Esophagus mucosa (tissue), 1 donor: ENCODE results near the gene GPR148. TPM values are rescaled to one million over a fixed set of nuclear protein-coding genes. Genes with fewer than 3 reads are reported as not detected.

Source experiments
- ATAC-seq: fragments of 200-7000 bp; cut with Tn5 transposase; one replicate; pipeline ENCODE4 v1.9.1; 2020
- total RNA-seq: library from RNA; stranded (reverse); gene quantifications from one replicate; pipeline ENCODE4 v1.2.4, GENCODE V29; 2023
- donor health status: DM: yes; HTN: yes; CAD: no.

The GPR148 gene
- total RNA-seq, 1 donor from 2014 or later, result not detected

DNA sequence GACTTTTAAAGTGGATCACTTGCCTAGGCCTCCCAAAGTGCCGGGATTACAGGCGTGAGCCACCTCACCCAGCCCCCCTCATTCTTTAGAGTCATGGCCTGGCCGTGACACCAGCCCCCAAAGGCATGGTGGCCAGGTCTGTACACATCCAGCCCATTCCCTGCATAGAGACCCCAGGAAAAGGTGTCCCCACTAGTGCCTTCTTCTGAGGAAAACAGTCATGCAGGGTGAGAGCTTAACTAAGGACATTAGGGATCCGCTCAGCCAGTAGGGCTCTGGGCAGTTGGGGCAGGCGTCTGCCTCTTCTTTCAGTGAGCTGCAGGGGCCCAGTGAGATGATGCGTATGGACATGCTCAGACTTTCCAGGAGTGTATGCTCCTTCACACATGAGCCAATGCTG lies 20.8 kb downstream of the GPR148 start:
- ATAC-seq, result no peak

DNA sequence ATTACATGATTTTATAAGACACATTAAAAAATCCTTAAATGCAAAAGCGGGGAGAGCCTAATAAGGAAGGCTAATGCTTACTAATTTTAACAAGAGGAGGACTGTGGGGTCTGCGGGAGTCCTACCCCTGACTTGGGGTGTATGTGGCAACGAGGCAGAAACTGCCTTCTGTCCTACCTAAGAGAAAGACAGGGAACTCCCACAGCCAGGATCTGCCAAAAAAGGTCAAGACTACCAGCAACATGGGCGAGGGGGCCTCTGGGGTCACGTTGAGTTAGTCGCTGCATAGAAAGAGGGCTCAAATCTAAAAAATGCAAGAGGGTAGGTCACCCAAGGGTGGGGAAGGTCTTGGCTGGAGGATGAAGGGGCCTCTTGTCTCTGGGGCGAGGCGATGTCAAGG lies 25.9 kb downstream of the GPR148 start:
- no peak for ATAC-seq

DNA sequence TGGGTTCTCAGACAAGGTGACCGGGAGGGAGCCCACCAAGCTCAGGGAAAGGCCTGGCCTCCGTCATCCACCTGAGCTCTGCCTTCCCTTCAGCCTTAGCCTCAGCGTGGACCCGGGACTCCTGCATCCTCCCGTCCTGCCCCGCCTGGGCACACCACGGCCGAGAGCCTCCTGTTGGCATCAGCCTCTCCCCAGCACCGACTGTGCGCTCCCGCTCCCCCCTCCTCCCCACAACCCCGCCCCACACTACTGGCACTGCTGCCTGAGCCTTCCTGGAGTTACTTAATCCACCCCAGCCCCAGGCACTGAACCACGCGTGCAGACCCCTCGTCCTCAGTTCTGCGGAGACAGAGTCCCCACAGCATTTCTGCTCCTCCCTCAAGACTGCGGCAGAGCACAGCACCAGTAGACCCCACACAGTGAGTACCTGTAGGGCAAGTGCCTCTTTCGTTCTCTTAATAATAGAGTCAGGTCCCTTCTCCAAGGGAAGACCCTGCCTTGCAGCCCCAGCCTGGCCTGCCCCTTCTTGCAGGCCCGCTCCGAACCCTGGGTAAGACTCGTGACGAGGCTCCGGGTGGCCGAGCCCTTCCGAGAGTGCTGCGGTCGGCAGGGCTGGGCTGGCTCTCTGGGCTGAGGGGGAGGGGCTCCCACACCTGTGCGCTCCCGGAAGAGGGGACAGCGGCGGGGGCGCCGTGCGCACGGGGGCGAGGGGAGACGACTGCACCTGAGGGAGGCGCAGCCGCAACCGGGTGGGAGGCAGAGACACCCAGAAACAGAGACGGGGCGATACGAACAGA lies 26.6 kb downstream of the GPR148 start, which contains the start of gene AMER3:
AMER3 (plus strand) TSS at position 285 of the 797 bp plus-strand sequence. CDS start 6,533 bp downstream, outside the sequence.
- ATAC-seq, result no peak

DNA sequence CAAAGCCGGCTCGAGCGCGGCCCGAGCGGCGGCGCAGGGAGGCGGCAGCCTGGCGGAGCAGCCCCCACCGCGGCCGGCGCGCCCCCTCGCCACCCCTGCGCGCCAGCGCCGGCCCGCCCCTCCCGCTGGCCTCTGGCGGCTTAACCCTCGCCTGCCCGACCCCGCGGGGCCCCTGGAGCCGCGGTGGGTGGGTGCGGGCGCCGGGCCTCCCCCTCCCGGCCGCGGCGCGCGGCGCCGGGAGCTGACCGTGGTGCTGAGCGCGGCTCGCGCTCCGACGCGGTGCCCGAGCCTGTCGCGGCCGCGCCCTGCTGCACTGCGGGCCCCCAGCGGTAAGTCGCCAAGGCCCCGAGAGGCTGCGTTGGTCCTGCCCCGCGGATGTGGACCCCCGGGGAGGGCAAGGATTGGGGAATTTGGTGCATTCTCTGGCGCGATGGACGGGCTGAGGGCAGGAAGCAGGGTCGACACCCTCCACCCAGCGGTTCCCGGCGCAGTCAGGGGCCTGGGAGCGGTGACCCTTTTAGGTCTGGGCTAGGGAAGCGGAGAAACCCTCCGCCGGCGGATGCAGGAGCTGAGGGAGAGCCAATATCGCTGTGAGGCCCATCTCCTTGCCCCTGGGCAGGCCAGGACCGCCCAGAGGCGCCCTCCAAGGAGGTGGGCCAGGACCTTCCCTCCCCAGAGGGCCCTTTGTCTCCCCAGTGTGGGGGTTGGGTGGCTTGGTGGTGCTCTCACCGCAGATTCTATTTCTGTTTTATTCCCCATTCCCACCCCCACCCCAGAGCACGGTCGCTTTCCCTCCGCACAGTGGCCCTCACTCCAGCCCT lies 27.4 kb downstream of the GPR148 start:
- ATAC-seq, result peak; percentile 52

DNA sequence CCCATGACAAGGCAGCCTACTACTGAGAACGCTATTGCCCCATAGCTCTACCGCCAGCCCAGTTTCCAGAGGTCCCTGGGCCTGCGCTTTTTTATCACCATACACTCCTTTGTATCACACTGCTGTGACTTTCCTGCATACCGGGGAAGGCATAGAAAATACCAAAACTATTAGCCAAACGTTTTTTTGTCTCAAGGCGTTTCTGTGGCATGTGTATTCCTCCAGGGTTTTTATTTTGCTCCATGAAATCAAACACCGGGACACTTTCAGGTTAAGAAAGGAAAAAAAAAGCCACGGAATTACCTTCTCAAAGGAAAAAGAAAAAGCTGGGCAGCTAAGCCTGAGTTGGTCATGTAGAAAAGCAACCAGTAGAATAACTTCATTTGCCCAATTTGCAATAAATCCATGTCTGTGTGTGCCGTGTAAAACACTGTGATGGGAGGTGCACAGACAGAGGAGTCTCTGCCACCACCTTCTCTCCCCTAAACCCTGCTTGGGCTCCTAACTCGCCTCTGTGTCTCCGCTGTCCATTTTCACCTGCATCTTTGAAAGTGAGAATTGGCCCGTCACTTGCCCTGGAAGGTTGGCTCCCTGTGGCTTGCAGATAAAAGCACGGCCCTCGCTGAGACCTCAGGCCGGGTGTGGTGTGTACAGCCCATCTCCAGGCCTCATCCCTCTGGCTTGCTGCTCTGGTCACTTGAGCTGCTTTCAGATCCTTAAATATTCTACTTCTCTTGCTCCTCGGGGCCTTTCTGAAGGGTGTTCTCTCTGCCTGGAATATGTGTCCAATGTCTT lies 28.2 kb downstream of the GPR148 start:
- ATAC-seq, result no peak

DNA sequence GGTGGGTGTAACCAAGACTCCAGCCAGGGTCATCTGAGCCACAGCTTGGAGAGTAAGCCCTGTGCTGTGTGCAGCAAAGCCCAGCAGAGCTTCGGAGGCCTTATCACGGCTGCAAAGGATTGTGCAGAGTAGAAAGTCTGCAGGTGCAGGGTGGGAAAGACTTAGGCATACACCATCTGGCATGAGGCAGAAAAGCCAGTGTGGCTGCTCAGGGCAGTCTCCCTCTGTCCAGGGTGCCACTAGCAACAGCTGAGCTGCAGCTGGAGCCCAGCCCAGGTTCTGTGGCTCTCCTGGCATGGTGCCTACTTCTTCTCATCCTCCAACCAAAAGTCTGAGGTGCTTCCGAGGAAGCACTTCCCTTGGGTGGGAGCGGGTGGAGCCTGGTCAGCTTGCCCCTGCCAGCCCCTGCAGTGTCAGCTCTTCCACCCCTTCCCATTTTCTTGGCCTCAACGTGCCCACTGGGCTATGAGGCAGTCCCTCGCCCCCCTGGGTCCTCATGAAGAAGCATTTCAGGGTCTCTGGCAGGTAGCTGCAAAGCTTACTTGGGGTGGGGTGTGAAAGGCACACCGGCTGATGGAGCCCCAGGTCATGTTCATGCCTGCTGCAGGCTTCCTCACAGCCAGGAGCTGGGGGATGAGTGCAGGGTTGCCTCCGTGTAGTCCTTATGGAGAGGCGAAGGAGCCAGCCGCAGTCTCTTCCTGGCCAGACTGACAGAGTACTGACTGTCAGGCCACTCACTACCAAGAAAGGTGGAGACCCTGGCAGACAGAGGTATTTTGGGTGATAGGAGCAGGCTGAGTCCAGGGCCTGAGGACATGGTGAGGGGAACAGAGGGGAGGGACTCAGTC lies 31.3 kb downstream of the GPR148 start:
- no peak for ATAC-seq

DNA sequence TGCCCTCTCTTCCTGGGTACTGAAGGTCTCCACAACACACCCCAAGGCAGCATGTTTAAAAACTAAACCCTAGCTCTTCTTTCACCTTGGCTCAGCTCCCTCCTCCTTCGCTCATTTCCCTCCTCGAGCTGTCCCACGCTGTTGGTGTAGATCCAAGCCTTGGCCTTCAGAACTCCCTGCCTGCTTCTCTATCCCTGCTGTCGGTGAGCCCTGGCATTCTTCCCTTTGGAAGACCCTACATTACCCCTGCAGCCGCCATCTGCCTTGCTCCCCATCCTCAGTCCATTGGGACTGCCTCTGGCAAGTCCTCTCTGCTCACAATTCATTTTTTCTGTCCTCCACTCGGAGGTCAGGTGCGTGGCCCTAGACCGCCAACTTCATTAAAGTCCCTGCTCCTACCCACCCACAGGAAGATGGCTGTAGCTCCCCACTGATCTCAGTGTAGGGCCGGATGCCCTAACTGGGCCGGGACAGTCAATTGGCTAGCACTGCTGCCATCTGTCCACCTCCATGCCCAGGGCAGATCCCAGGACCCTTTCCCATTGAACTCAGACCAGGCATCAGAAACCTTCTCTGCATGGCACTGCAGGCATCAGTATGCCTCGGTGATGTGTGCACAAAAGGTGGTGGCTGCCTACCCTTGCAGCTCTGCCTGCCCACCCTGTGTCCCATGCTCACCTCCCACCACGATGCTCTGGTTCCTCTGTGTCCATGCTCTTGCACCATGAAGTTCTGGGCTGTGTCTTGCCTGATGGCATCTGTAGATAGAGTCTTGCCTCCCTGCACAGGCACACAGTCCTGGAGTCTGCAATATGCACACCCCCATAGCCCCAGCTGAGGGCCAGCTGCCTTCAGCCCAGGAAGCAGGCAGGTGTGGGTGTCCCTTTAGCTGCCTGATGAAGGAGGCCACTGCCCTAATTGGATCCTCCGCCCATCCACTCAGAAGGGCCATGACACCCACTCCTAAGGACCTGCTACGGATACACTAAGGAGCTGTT lies 32.2 kb downstream of the GPR148 start:
- ATAC-seq, result no peak

DNA sequence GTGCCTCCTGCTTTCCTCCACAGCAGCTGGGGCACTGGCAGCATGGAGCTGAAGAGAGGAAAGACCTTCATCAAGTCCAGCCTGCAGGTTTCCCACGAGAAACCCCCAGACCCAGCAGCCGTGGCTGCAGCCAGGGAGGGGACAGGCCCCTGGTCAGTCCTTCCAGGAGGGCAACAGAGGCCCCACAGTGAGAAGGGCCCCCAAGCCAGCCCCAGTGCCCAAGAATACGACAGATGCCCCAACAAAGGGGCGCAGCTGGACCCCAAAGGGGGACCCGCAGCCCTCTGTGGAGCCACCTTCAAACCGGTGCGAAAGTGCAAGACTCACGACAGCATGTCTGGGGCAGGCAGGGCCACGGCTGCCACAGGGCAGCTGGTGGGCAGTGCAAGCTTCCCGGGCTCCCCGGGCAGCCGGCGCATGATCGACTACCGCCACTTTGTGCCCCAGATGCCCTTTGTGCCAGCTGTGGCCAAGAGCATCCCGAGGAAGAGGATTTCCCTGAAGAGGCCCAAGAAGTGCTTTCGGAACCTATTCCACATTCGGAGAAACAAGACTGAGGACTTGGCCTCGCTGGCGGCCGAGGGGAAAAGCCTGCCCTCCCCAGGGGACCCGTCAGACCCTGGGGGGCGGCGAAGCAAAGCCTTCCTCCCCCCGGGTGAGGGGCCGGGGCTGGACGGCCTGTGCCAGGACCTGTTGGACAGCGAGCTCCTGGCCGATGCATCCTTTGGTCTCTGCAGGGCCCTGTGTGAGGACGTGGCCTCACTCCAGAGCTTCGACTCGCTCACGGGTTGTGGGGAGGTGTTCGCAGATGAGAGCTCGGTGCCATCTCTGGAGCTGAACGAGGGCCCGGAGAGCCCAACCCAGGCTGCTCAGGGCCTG lies 33.4 kb downstream of the GPR148 start:
- ATAC-seq, result no peak

DNA sequence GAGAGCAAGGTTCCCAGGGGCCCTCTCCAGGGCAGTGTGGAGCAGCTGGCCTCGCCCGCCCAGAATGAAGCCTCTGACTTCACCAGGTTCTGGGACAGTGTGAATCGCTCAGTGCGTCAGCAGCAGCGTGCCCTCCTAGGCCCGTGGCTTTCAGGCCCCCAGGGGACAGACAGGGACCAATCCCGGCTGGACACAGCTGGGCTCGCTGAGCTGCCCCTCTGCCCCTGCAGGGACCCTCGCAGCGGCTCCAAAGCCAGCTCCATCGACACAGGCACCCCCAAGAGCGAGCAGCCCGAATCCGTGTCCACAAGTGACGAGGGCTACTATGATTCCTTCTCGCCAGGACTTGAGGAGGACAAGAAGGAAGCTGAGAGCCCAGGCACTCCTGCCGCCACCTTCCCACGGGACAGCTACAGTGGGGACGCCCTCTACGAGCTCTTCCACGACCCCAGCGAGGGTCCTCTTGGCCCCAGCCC lies 34.1 kb downstream of the GPR148 start:
- ATAC-seq, result no peak

DNA sequence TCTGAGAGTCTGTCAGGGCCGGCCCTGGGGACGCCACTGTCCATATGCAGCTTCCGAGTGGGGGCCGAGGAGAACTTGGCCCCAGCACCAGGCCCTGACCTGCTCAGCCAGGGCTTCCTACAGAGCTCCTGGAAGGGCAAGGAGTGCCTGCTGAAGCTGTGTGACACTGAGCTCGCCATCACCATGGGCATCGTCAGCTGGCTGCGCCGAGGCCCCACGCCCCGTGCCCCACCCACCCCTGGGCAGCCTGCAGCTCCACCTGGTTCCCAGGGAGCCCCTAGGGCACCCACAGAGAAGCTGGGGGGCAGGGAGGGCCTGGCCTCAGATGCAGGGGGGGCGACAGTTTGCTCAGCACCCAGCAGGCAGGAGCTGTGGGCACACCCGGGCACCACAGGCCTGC lies 34.5 kb downstream of the GPR148 start:
- ATAC-seq, result no peak

DNA sequence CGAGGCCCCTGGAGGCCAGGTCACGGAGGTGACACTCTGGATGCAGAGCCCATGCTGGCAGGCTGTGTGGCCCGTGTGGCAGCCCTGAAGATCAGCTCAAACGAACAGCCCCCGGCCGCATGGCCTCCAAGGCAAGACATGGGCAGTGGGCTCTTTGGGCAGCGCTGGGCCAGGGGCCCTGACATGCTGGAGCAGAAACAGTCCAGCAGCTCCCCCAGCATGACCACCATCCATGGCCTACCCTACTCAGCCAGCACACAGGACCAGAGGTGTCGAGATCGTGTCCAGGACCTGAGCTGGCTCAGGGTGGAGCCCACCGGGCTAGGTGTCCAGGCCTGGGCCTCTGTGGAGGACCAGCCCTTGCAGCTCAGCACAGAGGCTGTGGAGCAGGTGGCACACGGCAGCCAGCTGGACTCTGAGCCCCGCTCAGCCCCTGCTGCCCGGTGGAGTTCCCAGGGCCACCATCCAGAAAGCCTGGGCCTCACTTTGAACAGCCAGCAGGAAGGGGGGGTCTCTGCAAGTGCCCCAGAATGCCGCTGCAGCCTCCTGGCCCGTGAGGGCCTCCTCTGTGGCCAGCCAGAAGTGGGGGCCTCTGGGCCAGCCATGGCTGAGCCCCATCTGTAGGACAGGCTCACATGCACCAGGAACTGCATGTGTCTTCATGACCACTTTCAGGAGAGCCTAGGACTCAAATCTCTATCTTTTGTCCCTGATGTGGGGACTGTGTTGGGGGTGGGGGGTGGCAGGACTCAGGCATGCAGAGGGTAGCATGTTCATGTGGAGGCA lies 35.4 kb downstream of the GPR148 start:
- no peak for ATAC-seq

DNA sequence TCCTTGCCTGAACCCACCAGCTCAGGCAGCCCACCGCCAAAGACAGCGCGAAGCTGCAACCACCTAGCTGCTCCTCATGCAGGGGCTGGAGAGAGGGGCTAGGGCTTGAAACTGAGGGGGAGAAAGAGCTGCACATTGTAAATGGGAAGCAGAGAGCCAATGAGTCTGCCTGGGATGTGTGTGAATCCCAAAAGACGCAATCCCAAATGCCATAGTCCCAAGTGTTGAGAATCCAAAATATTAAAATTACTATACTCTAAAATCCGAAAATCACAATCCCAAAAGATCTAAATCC lies 35.9 kb downstream of the GPR148 start:
- no peak for ATAC-seq

DNA sequence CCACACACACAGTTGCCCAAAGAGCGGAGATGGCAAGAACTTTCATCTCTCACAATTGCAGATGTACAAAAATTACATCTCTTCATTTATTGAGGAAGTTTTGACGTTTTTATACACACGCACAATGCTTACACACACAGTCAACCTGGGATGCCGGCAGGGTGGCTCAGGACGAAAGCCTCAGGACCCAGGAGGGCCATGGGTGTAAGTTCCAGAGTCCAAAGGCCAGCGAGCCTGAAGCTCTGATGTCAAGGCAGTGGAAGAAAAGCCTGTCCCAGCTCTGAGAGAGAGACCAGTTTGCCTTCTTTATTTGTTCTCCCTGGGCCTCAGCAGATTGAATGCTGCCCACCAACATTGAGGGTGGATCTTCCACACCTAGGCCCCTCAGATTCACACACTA lies 36.6 kb downstream of the GPR148 start:
- no peak for ATAC-seq

DNA sequence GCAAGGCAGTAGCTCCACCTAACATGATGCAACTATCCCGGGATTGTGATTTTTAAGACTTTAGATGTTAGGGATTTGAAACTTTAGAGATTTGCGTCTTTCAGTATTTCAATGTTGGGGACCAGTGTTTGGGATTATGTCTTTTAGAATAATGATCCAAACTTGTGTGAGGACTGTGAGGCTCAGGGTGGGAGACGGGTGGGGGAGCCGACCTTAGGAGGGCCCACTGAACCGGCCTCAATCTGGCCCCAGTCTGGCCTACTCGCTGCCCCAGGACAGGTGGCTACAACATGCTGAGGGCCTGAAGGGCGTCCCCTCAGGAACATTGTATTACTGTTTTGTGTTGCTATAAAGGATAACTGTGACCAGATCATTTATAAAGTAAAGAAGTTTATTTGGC lies 37.2 kb downstream of the GPR148 start:
- ATAC-seq, result no peak

DNA sequence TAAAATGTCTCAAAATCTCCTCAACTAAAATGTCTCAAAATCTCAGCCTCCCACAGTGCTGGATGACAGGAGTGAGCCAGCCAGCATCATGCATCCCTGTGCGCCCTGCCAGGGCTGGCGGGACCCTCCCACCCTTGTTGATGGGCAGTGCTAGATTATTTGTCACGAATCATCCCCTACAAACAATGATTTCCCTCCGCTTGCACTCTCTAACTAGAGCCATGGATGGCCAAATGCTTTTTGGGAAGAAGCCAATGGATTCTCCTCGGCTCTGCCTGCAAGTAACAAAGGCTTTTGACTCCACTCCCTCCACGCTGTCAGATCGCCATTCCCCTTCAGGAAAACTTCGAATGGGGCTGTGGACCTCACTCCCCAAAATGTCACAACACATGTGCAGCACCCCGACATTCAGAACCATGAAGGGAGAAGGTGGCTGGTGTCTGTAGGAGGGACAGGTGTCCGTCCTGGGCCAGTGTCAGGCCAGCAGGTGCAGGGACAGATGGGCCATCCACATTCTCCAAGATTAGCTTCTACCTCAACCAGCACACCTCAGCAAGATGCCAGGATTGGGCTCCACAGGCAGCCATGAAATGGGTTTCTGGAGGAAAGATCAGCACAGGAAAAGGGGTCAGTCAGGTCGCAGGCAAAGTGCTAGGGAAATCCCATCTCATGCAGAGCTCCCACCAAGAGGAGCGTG lies 38.0 kb downstream of the GPR148 start:
- ATAC-seq, result no peak

DNA sequence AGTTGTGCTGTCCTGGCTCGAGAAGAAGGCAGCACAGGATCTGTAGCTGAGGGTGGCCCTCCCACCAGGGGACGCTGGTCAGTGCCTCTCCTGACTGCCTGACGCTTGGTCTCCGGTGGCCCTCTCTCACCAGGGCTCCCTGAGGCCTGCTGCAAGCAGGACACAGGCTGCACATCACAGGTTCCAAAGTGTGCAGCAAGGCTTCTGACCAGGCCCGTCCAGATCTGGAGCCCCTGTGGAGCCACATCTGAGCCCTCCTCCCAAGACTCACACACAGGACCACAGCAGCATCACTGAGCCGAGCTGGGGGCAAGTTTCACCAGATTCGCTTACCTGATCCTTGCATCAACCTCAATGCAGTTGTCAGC lies 38.5 kb downstream of the GPR148 start:
- ATAC-seq, result no peak

DNA sequence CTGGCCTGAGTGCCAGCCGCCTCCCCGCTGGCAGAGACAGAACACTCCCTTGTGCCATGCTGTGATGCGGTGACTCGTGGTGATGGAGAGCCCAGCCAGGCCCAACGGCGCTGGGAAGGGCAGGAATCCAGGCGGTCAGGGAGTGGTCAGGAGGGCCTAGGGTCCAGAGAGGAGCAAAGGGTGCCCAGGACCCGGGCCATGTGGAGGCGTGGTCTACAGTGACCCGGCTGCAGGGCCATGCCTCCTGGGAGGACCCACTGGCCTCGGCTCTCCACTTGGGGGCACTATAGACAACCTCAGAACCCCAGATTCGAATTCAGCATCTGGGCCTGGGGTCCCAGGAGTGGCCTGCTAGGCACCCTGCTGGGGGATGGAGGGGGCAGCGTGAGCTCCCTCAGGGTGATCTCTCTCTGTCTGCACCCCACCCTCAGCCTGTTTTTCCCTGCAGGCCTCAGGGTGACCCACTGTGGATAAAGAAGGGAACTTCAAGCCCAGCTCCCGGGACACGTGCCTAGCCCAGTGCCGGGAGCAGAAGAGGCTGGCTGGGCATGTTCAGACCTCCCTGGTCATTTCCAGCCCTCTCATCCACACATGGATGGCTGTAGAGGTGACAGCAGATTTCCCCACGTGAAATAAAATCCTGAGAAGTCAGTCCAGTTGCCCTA lies 39.5 kb downstream of the GPR148 start:
- ATAC-seq, result peak; percentile 28
